HG03575 (cell line): ENCODE measurements around the gene FHOD1.

ENCODE experiments used
- ATAC-seq: cut with Tn5 transposase; IDR thresholded peaks from one replicate; pipeline ENCODE4 v1.9.1; 2021; ENCODE audit not compliant: unreplicated experiment, insufficient number of reproducible peaks, low FRiP score; ENCODE audit errors: extremely low read depth

The FHOD1 gene

GRCh38 chr16:67215706-67216105 is 31.6 kb downstream of the FHOD1 start:
- no peak for ATAC-seq

GRCh38 chr16:67213197-67214019 is 33.9 kb downstream of the FHOD1 start:
- no peak for ATAC-seq

- no peak for ATAC-seq
Measured at GRCh38 chr16:67212766-67213165, 34.5 kb downstream of the FHOD1 start.

GRCh38 chr16:67211674-67212073 is 35.6 kb downstream of the FHOD1 start:
- no peak for ATAC-seq

GRCh38 chr16:67210069-67210937 is 37.0 kb downstream of the FHOD1 start:
- no peak for ATAC-seq

GRCh38 chr16:67209565-67209964 is 37.7 kb downstream of the FHOD1 start:
- ATAC-seq = no peak

- ATAC-seq = no peak
Measured at GRCh38 chr16:67208154-67208896, 39.0 kb downstream of the FHOD1 start.

GRCh38 chr16:67207249-67208091 is 39.8 kb downstream of the FHOD1 start:
- ATAC-seq = no peak

- no peak for ATAC-seq
Measured at GRCh38 chr16:67206838-67207248, 40.4 kb downstream of the FHOD1 start.

- no peak for ATAC-seq
Measured at GRCh38 chr16:67206129-67206837, 41.0 kb downstream of the FHOD1 start.

- no peak for ATAC-seq
Measured at GRCh38 chr16:67204076-67204475, 43.2 kb downstream of the FHOD1 start.

GRCh38 chr16:67202956-67203493 is 44.3 kb downstream of the FHOD1 start:
- no peak for ATAC-seq

- no peak for ATAC-seq
Measured at GRCh38 chr16:67202426-67202825, 44.9 kb downstream of the FHOD1 start.

- no peak for ATAC-seq
Measured at GRCh38 chr16:67201411-67202345, 45.6 kb downstream of the FHOD1 start.

GRCh38 chr16:67200491-67200890 is 46.8 kb downstream of the FHOD1 start:
- no peak for ATAC-seq

GRCh38 chr16:67199808-67200198 is 47.5 kb downstream of the FHOD1 start:
- no peak for ATAC-seq
